Mucosa of descending colon (tissue), 3 donors: ENCODE measurements around the gene MYO3A. TPM values are rescaled to one million over a fixed set of nuclear protein-coding genes. Genes with fewer than 3 reads are reported as not detected.

Source experiments
- ATAC-seq: fragments of 200-7000 bp; cut with Tn5 transposase; one replicate; pipeline ENCODE4 v1.9.1; 2020; ENCODE audit warnings: mild to moderate bottlenecking, moderate library complexity
- DNase-seq, 3 donors: peaks; one replicate each; pipeline ENCODE4 v3.0.0-alpha.2; 2020
- H3K36me3 ChIP-seq: fragments of 200-600 bp; one replicate; pipeline ENCODE4 v1.8.0; 2021; ENCODE audit warnings: low read depth, mild to moderate bottlenecking
- H3K4me1 ChIP-seq: fragments of 200-600 bp; one replicate; pipeline ENCODE4 v1.8.0; 2021; ENCODE audit warnings: low read depth, mild to moderate bottlenecking
- H3K4me3 ChIP-seq: fragments of 200-600 bp; one replicate; pipeline ENCODE4 v1.8.0; 2021; ENCODE audit warnings: mild to moderate bottlenecking
- H3K9me3 ChIP-seq: fragments of 200-600 bp; one replicate; pipeline ENCODE4 v1.8.0; 2021; ENCODE audit warnings: mild to moderate bottlenecking
- CTCF ChIP-seq: fragments of 200-600 bp; IDR thresholded peaks from one replicate; pipeline ENCODE4 v1.8.0; 2022; ENCODE audit warnings: antibody characterized with exemption, mild to moderate bottlenecking
- intact Hi-C, 2 donors: fragments of 100-400 bp; cut with DNase I in 1 of 2; cut with micrococcal nuclease in 1 of 2; formaldehyde crosslinking; loops; one replicate each; pipeline versions ENCODE4 v1.11.0 to v1.11.1; 2022; cut with DNase I, micrococcal nuclease
- total RNA-seq, 3 donors: library from RNA; stranded (reverse); fragmentation: NEBNext Ultra II Directional in 2 of 3; extraction: Animal tissue kit (Norgen Biotek cat#: 25700) in 2 of 3; gene quantifications; one replicate each; pipeline versions ENCODE4 v1.2.1 to v1.2.4, GENCODE V29; 2021 to 2023
- donor health status: DM: no; HTN: no; CAD: no; lungs with moderate emphysema.
- donor health status: DM: no; HTN: no; CAD: no.
- donor health status: DM: no; HTN: yes; CAD: no.

MYO3A gene
- total RNA-seq, 3 donors from 2014 or later: 0.12 to 0.29 (median 0.25) TPM

- intact Hi-C loops: no loop called here
- Histone ChIP-seq H3K9me3 (no peaks in the 10 kb centered on the region), H3K36me3 (no peaks in the 10 kb centered on the region), H3K4me3 (no peak overlapping the region), H3K4me1 (no peaks in the 10 kb centered on the region)
- TF ChIP-seq CTCF: no peak
- no peak for DNase-seq
- ATAC-seq: no peak
Measured at GRCh38 chr10:26249681-26250080, 315.7 kb downstream of the MYO3A start.

GRCh38 chr10:26251925-26252324, 317.9 kb downstream of the MYO3A start:
- Histone ChIP-seq H3K4me1 (no peaks in the 10 kb centered on the region), H3K36me3 (no peaks in the 10 kb centered on the region), H3K9me3 (no peaks in the 10 kb centered on the region), H3K4me3 (no peak overlapping the region)
- no peak for TF ChIP-seq CTCF
- ATAC-seq (no peak), DNase-seq (no peak)
- intact Hi-C loops: no loop called here

GRCh38 chr10:26254616-26255015, 320.6 kb downstream of the MYO3A start:
- Histone ChIP-seq H3K9me3 (no peaks in the 10 kb centered on the region), H3K36me3 (no peaks in the 10 kb centered on the region), H3K4me1 (no peaks in the 10 kb centered on the region), H3K4me3 (no peak overlapping the region)
- no peak for TF ChIP-seq CTCF
- ATAC-seq: no peak
- DNase-seq: no peak
- intact Hi-C loops: no loop called here

- no peak overlapping the region for H3K4me3 ChIP-seq
- H3K9me3 ChIP-seq: no peaks in the 10 kb centered on the region
- H3K36me3 ChIP-seq: no peaks in the 10 kb centered on the region
- intact Hi-C loops: no loop called here
- TF ChIP-seq CTCF: no peak
- DNase-seq: no peak
- ATAC-seq: no peak
- H3K4me1 ChIP-seq: no peaks in the 10 kb centered on the region
Measured at GRCh38 chr10:26259341-26259740, 325.3 kb downstream of the MYO3A start.
